HG02840 (cell line): ENCODE measurements around the gene OR2W1.

Source experiments
- ATAC-seq: cut with Tn5 transposase; IDR thresholded peaks from one replicate; pipeline ENCODE4 v1.9.1; 2021; ENCODE audit warnings: mild to moderate bottlenecking, moderate library complexity, moderate number of reproducible peaks; ENCODE audit not compliant: unreplicated experiment, low FRiP score

The OR2W1 gene

DNA sequence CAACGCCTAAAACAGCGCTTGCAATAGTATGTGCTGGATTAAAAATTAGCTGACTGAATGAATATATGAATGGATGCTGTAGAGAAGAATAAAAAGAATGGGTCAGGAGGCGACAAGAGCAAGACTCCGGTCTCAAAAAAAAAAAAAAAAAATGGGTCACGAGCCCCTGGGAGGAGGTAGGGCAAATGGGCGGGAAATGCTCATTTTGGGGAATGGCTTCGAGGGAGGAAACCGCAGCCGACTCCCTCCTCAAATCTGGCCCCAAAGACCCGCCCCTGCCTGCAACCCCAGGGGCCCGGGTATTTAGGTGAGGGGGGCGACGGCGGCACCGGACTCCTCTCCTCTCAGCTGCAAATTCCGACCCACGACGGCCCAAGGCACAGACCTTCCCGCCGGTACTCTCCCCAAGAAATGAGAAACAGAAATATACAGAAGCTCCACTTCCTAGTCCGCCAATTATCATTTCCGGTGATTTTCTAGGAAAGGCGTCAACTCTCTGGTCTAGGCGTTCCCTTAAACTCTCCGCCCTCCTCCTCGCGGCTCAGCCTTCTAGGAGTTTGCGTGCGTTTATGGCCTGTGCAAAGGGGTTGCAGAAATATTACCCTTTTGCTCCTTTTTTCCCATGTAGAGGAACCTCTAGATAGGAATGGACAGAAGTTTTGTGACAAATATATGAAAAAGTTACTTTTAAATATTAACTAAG lies 39.6 kb downstream of the OR2W1 start, which contains the start of gene ZNF311:
Gene ZNF311 (minus strand): TSS at position 133 of the 703 bp plus-strand sequence. CDS start 1,361 bp downstream, outside the sequence.
- ATAC-seq: no peak

DNA sequence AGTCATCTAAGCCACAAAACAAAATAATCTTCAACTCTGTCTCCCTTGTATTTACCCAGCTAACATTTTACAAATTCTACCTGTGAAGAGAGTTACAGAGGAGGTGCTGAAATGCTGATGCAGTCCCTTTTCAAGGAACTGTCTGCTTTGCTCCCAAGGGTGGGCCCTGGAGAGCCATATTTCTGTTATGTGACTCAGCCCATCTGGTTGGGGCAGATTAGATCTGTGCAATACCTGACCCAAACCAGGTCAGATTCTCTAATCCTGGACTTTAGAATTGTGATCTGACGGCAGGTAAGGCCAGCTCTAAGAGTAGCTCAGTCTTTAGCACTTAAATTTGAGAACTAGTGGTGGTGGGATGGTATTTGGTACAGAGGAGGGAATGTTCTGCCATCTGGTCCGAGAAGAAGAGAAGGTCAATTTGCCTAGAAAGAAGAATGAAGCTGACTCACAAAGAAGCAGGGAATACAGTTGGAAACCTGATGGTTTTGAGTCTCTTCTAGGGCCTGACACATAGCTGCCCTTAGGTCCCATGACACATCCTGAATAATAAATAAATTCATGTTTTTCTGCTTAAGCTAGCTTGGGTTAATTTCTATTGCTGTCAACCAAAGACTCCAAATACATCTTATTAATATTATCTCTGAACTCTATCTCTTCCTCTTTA lies 48.0 kb downstream of the OR2W1 start:
- no peak for ATAC-seq

DNA sequence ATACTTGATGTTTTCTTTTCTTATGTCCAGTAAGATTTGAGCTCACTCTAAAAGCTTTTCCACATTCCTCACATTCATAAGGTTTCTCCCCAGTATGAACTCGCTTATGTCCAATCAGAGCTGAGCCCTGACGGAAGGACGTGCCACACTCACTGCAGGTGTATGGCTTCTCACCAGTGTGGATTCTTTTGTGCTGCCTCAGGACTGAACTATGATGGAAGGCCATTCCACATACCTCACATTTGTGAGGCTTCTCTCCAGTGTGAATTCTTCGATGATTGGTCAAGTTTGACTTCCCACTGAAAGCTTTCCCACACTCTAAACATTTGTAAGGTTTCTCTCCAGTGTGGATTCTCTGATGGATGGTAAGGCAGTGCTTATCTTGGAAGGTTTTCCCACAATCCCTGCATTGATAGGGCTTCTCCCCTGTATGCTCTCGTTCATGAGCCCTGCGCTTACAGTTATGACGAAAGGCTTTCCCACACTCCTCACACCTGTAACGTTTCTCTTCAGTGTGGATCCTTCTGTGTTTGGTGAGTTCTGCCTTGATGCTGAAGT lies 49.8 kb downstream of the OR2W1 start:
- no peak for ATAC-seq
